HFF-Myc (cell line): ENCODE data around the gene F2RL3.

Experiments used
- DNase-seq: peaks from one replicate; pipeline ENCODE4 v3.0.0-alpha.2; 2011; ENCODE audit warnings: low read depth; ENCODE audit errors: extremely low read depth
- H3K4me3 ChIP-seq: replicated peaks from 2 replicates; pipeline ENCODE4 v1.5.1; 2011; ENCODE audit warnings: low read depth, mild to moderate bottlenecking, control low read depth, low read length
- CTCF ChIP-seq: IDR thresholded peaks from 2 replicates; pipeline ENCODE4 v1.5.1; 2012; ENCODE audit warnings: mild to moderate bottlenecking, low read depth, low read length, control low read depth; ENCODE audit errors: missing control alignments

Gene F2RL3

GRCh38 chr19:16917401-16917800 is 28.6 kb downstream of the F2RL3 start:
- TF ChIP-seq CTCF: no peak
- no peak overlapping the region for H3K4me3 ChIP-seq
- no peak for DNase-seq

GRCh38 chr19:16919496-16919895 is 30.7 kb downstream of the F2RL3 start:
- no peak overlapping the region for H3K4me3 ChIP-seq
- DNase-seq: no peak
- TF ChIP-seq CTCF: no peak

- no peak overlapping the region for H3K4me3 ChIP-seq
- TF ChIP-seq CTCF: no peak
- DNase-seq: no peak
Measured at GRCh38 chr19:16920816-16921529, 32.2 kb downstream of the F2RL3 start.

- no peak for TF ChIP-seq CTCF
- no peak for DNase-seq
- no peak overlapping the region for H3K4me3 ChIP-seq
Measured at GRCh38 chr19:16921766-16922591, 33.2 kb downstream of the F2RL3 start.

- no peak for DNase-seq
- H3K4me3 ChIP-seq: no peak overlapping the region
- no peak for TF ChIP-seq CTCF
Measured at GRCh38 chr19:16922592-16922934, 33.8 kb downstream of the F2RL3 start.

GRCh38 chr19:16922949-16923348 is 34.1 kb downstream of the F2RL3 start:
- DNase-seq: no peak
- no peak overlapping the region for H3K4me3 ChIP-seq
- no peak for TF ChIP-seq CTCF

- H3K4me3 ChIP-seq: no peak overlapping the region
- no peak for TF ChIP-seq CTCF
- DNase-seq: no peak
Measured at GRCh38 chr19:16927883-16928282, 39.1 kb downstream of the F2RL3 start.
